Glomerular visceral epithelial cell (primary cell): ENCODE data around the gene ENTPD2.
"Not testable (repeated sequence)": the region's sequence is repeated elsewhere in the genome, so short reads cannot be mapped to it uniquely, and the experiment has no call there.

Source experiments
- DNase-seq: peaks from one replicate; pipeline ENCODE4 v3.0.0-alpha.2; 2016; ENCODE audit errors: extremely low spot score

ENTPD2 gene

GRCh38 chr9:137064027-137064879, 10.4 kb upstream of the ENTPD2 start:
- peak; percentile 68 for DNase-seq

GRCh38 chr9:137063311-137064026, 9.6 kb upstream of the ENTPD2 start:
- DNase-seq: no peak

- DNase-seq: not testable (repeated sequence)
Observed at GRCh38 chr9:137062798-137063197, 8.9 kb upstream of the ENTPD2 start.

- DNase-seq: no peak
Observed at GRCh38 chr9:137062384-137062783, 8.5 kb upstream of the ENTPD2 start.

GRCh38 chr9:137058521-137059234, 4.8 kb upstream of the ENTPD2 start:
- DNase-seq: no peak

GRCh38 chr9:137057545-137057944, 3.7 kb upstream of the ENTPD2 start:
- DNase-seq: no peak

- no peak for DNase-seq
Observed at GRCh38 chr9:137056739-137057415, 3.0 kb upstream of the ENTPD2 start.

- DNase-seq: no peak
Observed at GRCh38 chr9:137055385-137056364, 1.8 kb upstream of the ENTPD2 start.

- DNase-seq: no peak
Observed at GRCh38 chr9:137054932-137055384, 1.1 kb upstream of the ENTPD2 start.

GRCh38 chr9:137052998-137053943, 590 bp downstream of the ENTPD2 start:
- no peak for DNase-seq

GRCh38 chr9:137052293-137052692, 1.6 kb downstream of the ENTPD2 start:
- DNase-seq: no peak

- no peak for DNase-seq
Observed at GRCh38 chr9:137051145-137051724, 2.6 kb downstream of the ENTPD2 start.

- no peak for DNase-seq
Observed at GRCh38 chr9:137050570-137050969, 3.3 kb downstream of the ENTPD2 start.

- DNase-seq: no peak
Observed at GRCh38 chr9:137049544-137050449, 4.1 kb downstream of the ENTPD2 start.

GRCh38 chr9:137048655-137049543, 5.0 kb downstream of the ENTPD2 start:
- DNase-seq: no peak

GRCh38 chr9:137046088-137046787, 7.6 kb downstream of the ENTPD2 start, which contains the start of gene NPDC1:
TSS of gene NPDC1 (minus strand) at chr9:137046177. CDS start at chr9:137045989, 188 bp downstream.
- DNase-seq: peak; percentile 75
